HepG2 (cell line): ENCODE measurements around the gene P4HTM. TPM values are rescaled to one million over a fixed set of nuclear protein-coding genes. Genes with fewer than 3 reads are reported as not detected.

ENCODE experiments used
- ATAC-seq: fragments of 200-7000 bp; cut with Tn5 transposase; 3 replicates; pipeline ENCODE4 v1.9.1; 2020; ENCODE audit warnings: mild to moderate bottlenecking, moderate library complexity
- BruUV-seq: library from RNA; stranded (reverse); fragments of 400-500 nt; replicated peaks from 2 replicates; lab custom pipeline; 2021; lab: Mats Ljungman, UMichigan
- CTCF ChIA-PET: fragments of 300-600 bp; formaldehyde crosslinking; extraction: SDS; loops from one replicate; lab custom pipeline; 2021; ENCODE audit warnings: low total read pairs, inconsistent platforms, low intra/inter-chr PET ratio; lab: Yijun Ruan, JAX
- POLR2A ChIA-PET: fragments of 350-600 bp; sonication (Branson Sonifier 250); formaldehyde crosslinking; loops from one replicate; lab custom pipeline; 2020; ENCODE audit warnings: antibody characterized with exemption, inconsistent platforms; lab: Yijun Ruan, JAX
- DNase-seq: peaks from one replicate; pipeline ENCODE4 v3.0.0-alpha.2; 2015; ENCODE audit warnings: low spot score
- FAIRE-seq: peaks from 3 replicates; lab custom pipeline; 2011; peaks lifted over from hg19 to GRCh38; lab: Jason Lieb, UNC
- H2AFZ ChIP-seq: one replicate; pipeline ENCODE4 v1.6.1; 2011; ENCODE audit warnings: low read length, inconsistent platforms
- H3K27ac ChIP-seq: fragments of 300-600 bp; 3 replicates; pipeline ENCODE4 v1.8.0; 2011; ENCODE audit warnings: mixed run types, mild to moderate bottlenecking, mixed read lengths, low read length, inconsistent platforms; ENCODE audit not compliant: insufficient read depth; ENCODE audit errors: extremely low read length
- H3K27me3 ChIP-seq, 2 experiments: fragments of 200-600 bp in 1 of 2; 2 replicates in 1 of 2; 3 replicates in 1 of 2; pipeline versions ENCODE4 v1.6.0 to v1.8.0; 2011; ENCODE audit warnings: low read length in 2 of 2, mild to moderate bottlenecking in 2 of 2, moderate library complexity in 2 of 2, inconsistent platforms in 1 of 2; ENCODE audit not compliant: insufficient read depth in 2 of 2, control insufficient read depth in 1 of 2
- H3K36me3 ChIP-seq, 2 experiments: fragments of 200-600 bp in 1 of 2; replicated peaks in 1 of 2; 2 replicates in 1 of 2; 3 replicates in 1 of 2; pipeline versions ENCODE4 v1.5.1 to v1.8.0; 2011; ENCODE audit warnings: low read length in 2 of 2, inconsistent platforms in 1 of 2; ENCODE audit not compliant: insufficient read depth in 2 of 2, control insufficient read depth in 1 of 2
- H3K4me1 ChIP-seq: 2 replicates; pipeline ENCODE4 v1.5.1; 2012; ENCODE audit warnings: low read length, inconsistent platforms; ENCODE audit not compliant: insufficient read depth
- H3K4me2 ChIP-seq: 2 replicates; pipeline ENCODE4 v1.6.0; 2011; ENCODE audit warnings: low read depth, low read length, inconsistent platforms
- H3K4me3 ChIP-seq, 3 experiments: fragments of 200-600 bp in 1 of 3; sonication (generic), shearing (Covaris generic) in 1 of 3; replicated peaks in 1 of 3; 2 replicates each; pipeline ENCODE4 v1.5.1; 2011 to 2016; ENCODE audit warnings: low read length in 3 of 3, inconsistent platforms in 2 of 3, low read depth in 2 of 3, mild to moderate bottlenecking in 2 of 3, control low read depth in 1 of 3, mixed read lengths in 1 of 3; ENCODE audit not compliant: insufficient read depth in 1 of 3
- H3K79me2 ChIP-seq: one replicate; pipeline ENCODE4 v1.6.1; 2011; ENCODE audit warnings: low read length, inconsistent platforms; ENCODE audit not compliant: insufficient read depth
- H3K9ac ChIP-seq: 2 replicates; pipeline ENCODE4 v1.6.0; 2011; ENCODE audit warnings: mild to moderate bottlenecking, low read depth, low read length, inconsistent platforms; ENCODE audit not compliant: insufficient read depth
- H3K9me3 ChIP-seq: 2 replicates; pipeline ENCODE4 v1.5.1; 2012; ENCODE audit warnings: mild to moderate bottlenecking, low read length
- H4K20me1 ChIP-seq: 2 replicates; pipeline ENCODE4 v1.6.0; 2011; ENCODE audit warnings: inconsistent platforms, mild to moderate bottlenecking, low read length, moderate library complexity; ENCODE audit not compliant: insufficient read depth
- ARNTL ChIP-seq: sonication (generic); formaldehyde crosslinking; IDR thresholded peaks from 2 replicates; pipeline ENCODE4 v1.4.0; 2020; ENCODE audit warnings: mild to moderate bottlenecking, missing genetic modification reagents
- ASH2L ChIP-seq: fragments of 300-600, 200-600 bp; sonication (generic); IDR thresholded peaks from 2 replicates; pipeline ENCODE4 v1.7.0; 2017; ENCODE audit warnings: low read depth, mild to moderate bottlenecking, moderate library complexity, mixed read lengths, low read length; ENCODE audit not compliant: insufficient read length
- DMAP1 ChIP-seq: IDR thresholded peaks from 2 replicates; pipeline ENCODE4 v1.6.1; 2016
- GABPA ChIP-seq, 2 experiments: IDR thresholded peaks; 2 replicates each; pipeline ENCODE4 v1.6.1; 2011 to 2016; ENCODE audit warnings: low read depth in 2 of 2, low read length in 1 of 2, missing biosample characterization in 1 of 2, missing genetic modification characterization in 1 of 2
- HIVEP1 ChIP-seq: sonication (generic); formaldehyde crosslinking; IDR thresholded peaks from 2 replicates; pipeline ENCODE4 v1.4.0; 2020; ENCODE audit warnings: mild to moderate bottlenecking, missing genetic modification reagents
- MTA1 ChIP-seq: sonication (generic); formaldehyde crosslinking; IDR thresholded peaks from 2 replicates; pipeline ENCODE4 v1.4.0; 2020; ENCODE audit warnings: missing genetic modification reagents, mild to moderate bottlenecking, borderline replicate concordance
- PLRG1 ChIP-seq: fragments of 450-650 bp; conservative IDR thresholded peaks from 2 replicates; pipeline ENCODE4 v1.6.1; 2016
- POLR2AphosphoS2 ChIP-seq: IDR thresholded peaks from 2 replicates; pipeline ENCODE4 v1.6.1; 2011; ENCODE audit warnings: low read depth, low read length, improper control_type of control experiment
- SRSF4 ChIP-seq: fragments of 200-400 bp; formaldehyde crosslinking; IDR thresholded peaks from one replicate; pipeline ENCODE4 v1.6.1; 2018; ENCODE audit warnings: mild to moderate bottlenecking, low read depth, low read length, moderate library complexity; ENCODE audit not compliant: poor library complexity, severe bottlenecking
- TCF12 ChIP-seq, 2 experiments: fragments of 450-650 bp in 1 of 2; sonication (generic) in 1 of 2; formaldehyde crosslinking in 1 of 2; IDR thresholded peaks; 2 replicates each; pipeline versions ENCODE4 v1.6.1 to v1.8.0; 2017 to 2022; ENCODE audit warnings: antibody characterized with exemption in 1 of 2, mild to moderate bottlenecking in 1 of 2, missing genetic modification reagents in 1 of 2, moderate library complexity in 1 of 2
- ZNF607 ChIP-seq: sonication (generic); formaldehyde crosslinking; IDR thresholded peaks from 2 replicates; pipeline ENCODE4 v1.5.1; 2020; ENCODE audit warnings: missing genetic modification reagents, mild to moderate bottlenecking, borderline replicate concordance
- WGBS: methylation state at CpG from one replicate; pipeline ENCODE4 v1.1.6; 2017; ENCODE audit warnings: low lambda C conversion rate; 5-methylcytosine and 5-hydroxymethylcytosine counted together
- in situ Hi-C: cut with HindIII; loops from 2 replicates; pipeline ENCODE4 v1.10.0; 2017; ENCODE audit warnings: low pct_unique_long_range_greater_than_20kb; ENCODE audit not compliant: extremely low pct_ligation_motif_present
- intact Hi-C: fragments of 100-400 bp; cut with micrococcal nuclease; formaldehyde crosslinking; loops from one replicate; pipeline ENCODE4 v1.10.0; 2022; ENCODE audit not compliant: unreplicated experiment
- polyA plus RNA-seq, 8 experiments: library from polyadenylated mRNA; depleted of rRNA in 3 of 8; stranded (reverse) in 7 of 8; unstranded in 1 of 8; fragments of >200 nt; fragmentation: Illumina TruSeq in 4 of 8; extraction: Trizol in 4 of 8; gene quantifications; 2 replicates each; pipeline versions ENCODE4 v1.2.1 to v1.2.3, GENCODE V29; 2011 to 2016; ENCODE audit warnings: low read depth in 4 of 8, missing spikeins in 1 of 8, mixed read lengths in 1 of 8; ENCODE audit not compliant: insufficient read depth in 1 of 8
- total RNA-seq, 5 experiments: library from RNA; depleted of rRNA; stranded (reverse); fragments of >200 nt; fragmentation: Illumina TruSeq; extraction: Trizol; gene quantifications; 2 replicates each; pipeline ENCODE4 v1.2.3, GENCODE V29; 2016; ENCODE audit warnings: low read depth in 1 of 5
- TF ChIP-seq, protein P1 (sequence below): sonication (generic); formaldehyde crosslinking; IDR thresholded peaks from 2 replicates; pipeline ENCODE4 v1.4.0; 2020; ENCODE audit warnings: missing genetic modification reagents
- TF ChIP-seq, protein P2 (sequence below): sonication (generic); formaldehyde crosslinking; IDR thresholded peaks from 2 replicates; pipeline ENCODE4 v1.8.1; 2022; ENCODE audit warnings: low read depth, mild to moderate bottlenecking, missing genetic modification reagents

Gene P4HTM
- total and polyA plus RNA-seq, 2 of the 13 experiments (the other 11 are each of a cell fraction or from before 2014, with no cell fraction given), result 0.01 TPM; not detected in 1

DNA sequence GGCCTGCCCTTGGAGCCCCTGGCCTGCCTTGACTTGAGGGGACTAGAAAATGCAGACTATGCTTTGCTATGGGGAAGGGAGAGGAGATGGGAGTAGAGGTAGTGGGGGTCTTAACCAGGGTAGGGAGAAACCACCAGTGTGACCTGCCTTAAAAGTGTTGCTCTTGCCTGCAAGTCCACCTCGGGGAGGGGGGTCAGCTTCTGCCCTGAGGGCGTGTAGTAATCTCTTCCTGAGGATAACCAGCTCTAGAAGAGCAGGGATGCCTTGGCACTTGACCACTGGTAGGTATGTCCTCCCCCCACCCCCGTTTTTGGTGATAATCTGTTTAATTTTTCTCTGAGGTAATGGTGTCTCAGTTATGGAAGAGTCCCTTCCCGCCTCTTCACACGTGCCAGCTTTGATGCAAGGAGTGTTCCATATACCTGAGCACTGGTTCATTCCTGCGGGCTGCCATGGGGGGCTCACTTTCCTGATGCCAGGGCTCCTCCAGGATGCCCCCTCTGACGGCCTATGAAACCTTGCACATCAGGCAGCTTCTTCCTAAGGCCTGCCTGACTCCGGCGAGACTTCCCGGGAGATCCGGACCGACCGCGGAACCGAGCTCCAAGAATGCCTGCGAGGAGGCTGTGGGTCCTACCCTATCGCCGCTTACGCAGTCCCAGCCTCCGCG lies 780 bp upstream of the P4HTM start (continued):
- no peak for TF ChIP-seq ZNF607
- no peak for TF ChIP-seq ARNTL (CRISPR knock-in tag)
- TF ChIP-seq HIVEP1, result no peak
- TF ChIP-seq POLR2AphosphoS2, result no peak

DNA sequence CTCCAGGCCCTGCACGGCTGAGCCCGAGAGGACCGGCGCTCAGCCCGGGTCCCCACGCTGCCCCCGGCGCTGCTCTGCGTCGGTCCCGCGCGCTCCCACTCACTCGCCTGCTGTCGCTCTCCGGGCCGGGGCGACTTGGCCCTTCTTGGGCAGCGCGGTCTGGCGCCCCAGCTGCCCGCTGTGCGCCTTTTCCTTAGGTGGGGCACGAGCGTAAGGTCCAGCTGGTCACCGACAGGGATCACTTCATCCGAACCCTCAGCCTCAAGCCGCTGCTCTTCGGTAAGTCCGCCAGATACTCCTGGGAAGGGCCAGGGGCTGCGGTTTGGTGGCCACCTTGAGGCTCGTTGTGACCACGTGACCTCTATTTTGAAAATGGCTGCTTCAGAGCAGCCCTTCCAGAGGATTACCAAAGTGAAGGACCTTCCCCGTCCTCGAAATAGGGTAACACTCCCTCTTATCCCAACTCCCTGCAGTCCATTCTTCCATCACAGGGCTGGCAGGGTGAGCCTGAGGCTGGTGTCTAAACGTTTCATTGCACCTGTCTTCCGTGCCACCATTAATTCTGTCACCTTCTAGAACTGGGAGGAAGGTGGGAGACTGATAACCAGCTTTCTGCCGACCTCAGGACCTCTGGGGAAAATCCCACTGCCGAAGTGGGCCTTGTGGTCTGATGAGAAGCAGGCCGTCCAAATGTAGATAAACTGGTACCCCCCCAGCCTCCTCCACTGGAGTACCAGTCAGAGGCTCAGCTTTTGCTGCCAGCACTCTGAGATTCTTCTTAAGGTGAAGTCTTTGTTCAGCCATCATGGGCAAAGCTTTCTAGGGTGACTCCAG lies 812 bp downstream of the P4HTM start:
- no peak for FAIRE-seq
- Histone ChIP-seq H3K4me1 (no peaks in the 10 kb centered on the region), H3K79me2 (no peaks in the 10 kb centered on the region), H3K9ac (no peak overlapping the region), H3K4me3 (no peak overlapping the region), H3K9me3 (no peaks in the 10 kb centered on the region), H4K20me1 (no peaks in the 10 kb centered on the region), H3K27ac (no peak overlapping the region), H3K27me3 (no peaks in the 10 kb centered on the region), H3K36me3 (no peaks in the 10 kb centered on the region), H3K4me2 (no peak overlapping the region), H2AFZ (no peak overlapping the region)
- WGBS, result 93% methylated on average over 40 of the region's 40 CpGs
- in situ Hi-C loops, result no loop called here
- BruUV-seq, result no TSS peak
- ChIA-PET CTCF (no interaction called here), POLR2A (no interaction called here)
- DNase-seq, result no peak
- ATAC-seq, result no peak
- intact Hi-C loops, result no loop called here
- no peak for TF ChIP-seq TCF12 (IDR thresholded peaks at IDR 0.05)
- TF ChIP-seq TCF12 (CRISPR knock-in tag; IDR thresholded peaks at IDR 0.05), result no peak
- TF ChIP-seq PLRG1, result no peak
- TF ChIP-seq SRSF4, result no peak
- TF ChIP-seq GABPA (IDR thresholded peaks at IDR 0.05; ENCODE audit: low read depth, low read length), result no peak
- no peak for TF ChIP-seq GABPA (CRISPR knock-in tag; IDR thresholded peaks at IDR 0.05; ENCODE audit: low read depth)
- no peak for TF ChIP-seq DMAP1 (CRISPR knock-in tag)
- TF ChIP-seq, protein P1, sequence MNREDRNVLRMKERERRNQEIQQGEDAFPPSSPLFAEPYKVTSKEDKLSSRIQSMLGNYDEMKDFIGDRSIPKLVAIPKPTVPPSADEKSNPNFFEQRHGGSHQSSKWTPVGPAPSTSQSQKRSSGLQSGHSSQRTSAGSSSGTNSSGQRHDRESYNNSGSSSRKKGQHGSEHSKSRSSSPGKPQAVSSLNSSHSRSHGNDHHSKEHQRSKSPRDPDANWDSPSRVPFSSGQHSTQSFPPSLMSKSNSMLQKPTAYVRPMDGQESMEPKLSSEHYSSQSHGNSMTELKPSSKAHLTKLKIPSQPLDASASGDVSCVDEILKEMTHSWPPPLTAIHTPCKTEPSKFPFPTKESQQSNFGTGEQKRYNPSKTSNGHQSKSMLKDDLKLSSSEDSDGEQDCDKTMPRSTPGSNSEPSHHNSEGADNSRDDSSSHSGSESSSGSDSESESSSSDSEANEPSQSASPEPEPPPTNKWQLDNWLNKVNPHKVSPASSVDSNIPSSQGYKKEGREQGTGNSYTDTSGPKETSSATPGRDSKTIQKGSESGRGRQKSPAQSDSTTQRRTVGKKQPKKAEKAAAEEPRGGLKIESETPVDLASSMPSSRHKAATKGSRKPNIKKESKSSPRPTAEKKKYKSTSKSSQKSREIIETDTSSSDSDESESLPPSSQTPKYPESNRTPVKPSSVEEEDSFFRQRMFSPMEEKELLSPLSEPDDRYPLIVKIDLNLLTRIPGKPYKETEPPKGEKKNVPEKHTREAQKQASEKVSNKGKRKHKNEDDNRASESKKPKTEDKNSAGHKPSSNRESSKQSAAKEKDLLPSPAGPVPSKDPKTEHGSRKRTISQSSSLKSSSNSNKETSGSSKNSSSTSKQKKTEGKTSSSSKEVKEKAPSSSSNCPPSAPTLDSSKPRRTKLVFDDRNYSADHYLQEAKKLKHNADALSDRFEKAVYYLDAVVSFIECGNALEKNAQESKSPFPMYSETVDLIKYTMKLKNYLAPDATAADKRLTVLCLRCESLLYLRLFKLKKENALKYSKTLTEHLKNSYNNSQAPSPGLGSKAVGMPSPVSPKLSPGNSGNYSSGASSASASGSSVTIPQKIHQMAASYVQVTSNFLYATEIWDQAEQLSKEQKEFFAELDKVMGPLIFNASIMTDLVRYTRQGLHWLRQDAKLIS (CRISPR knock-in tag), result no peak
- no peak for TF ChIP-seq MTA1 (CRISPR knock-in tag)
- TF ChIP-seq, protein P2, sequence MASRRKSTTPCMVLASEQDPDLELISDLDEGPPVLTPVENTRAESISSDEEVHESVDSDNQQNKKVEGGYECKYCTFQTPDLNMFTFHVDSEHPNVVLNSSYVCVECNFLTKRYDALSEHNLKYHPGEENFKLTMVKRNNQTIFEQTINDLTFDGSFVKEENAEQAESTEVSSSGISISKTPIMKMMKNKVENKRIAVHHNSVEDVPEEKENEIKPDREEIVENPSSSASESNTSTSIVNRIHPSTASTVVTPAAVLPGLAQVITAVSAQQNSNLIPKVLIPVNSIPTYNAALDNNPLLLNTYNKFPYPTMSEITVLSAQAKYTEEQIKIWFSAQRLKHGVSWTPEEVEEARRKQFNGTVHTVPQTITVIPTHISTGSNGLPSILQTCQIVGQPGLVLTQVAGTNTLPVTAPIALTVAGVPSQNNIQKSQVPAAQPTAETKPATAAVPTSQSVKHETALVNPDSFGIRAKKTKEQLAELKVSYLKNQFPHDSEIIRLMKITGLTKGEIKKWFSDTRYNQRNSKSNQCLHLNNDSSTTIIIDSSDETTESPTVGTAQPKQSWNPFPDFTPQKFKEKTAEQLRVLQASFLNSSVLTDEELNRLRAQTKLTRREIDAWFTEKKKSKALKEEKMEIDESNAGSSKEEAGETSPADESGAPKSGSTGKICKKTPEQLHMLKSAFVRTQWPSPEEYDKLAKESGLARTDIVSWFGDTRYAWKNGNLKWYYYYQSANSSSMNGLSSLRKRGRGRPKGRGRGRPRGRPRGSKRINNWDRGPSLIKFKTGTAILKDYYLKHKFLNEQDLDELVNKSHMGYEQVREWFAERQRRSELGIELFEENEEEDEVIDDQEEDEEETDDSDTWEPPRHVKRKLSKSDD (CRISPR knock-in tag), result no peak
- no peak for TF ChIP-seq ASH2L
